Measurements from ENCODE around the gene ZBTB20.

ZBTB20 gene

GRCh38 chr3:115022199-115022598 lies 124.9 kb downstream of the ZBTB20 start:
- no peak overlapping the region for H2BK5ac ChIP-seq (ENCODE audit: low read length)
- no peaks in the 10 kb centered on the region for H3K79me1 ChIP-seq (ENCODE audit: low read length)
- H4K8ac ChIP-seq (ENCODE audit: low read depth, low read length), result no peak overlapping the region
- no peak overlapping the region for H3K4ac ChIP-seq (ENCODE audit: low read depth, low read length)
- no CpG with 5 or more reads among the region's 2 CpGs for WGBS (ENCODE audit: extremely low coverage, insufficient coverage, low lambda C conversion rate)
- no peak overlapping the region for H3K23ac ChIP-seq (ENCODE audit: low read length)
- no peaks in the 10 kb centered on the region for H3K27me3 ChIP-seq (ENCODE audit: insufficient read depth, low read length, poor library complexity)
- H3K36me3 ChIP-seq (ENCODE audit: control insufficient read depth, insufficient read depth, low read length), result no peaks in the 10 kb centered on the region
- no peak overlapping the region for H2AK5ac ChIP-seq (ENCODE audit: low read length)
- H2BK15ac ChIP-seq (replicated peaks; ENCODE audit: low read depth), result no peak overlapping the region
- H3K27ac ChIP-seq (ENCODE audit: low read depth, low read length), result no peak overlapping the region
- H3K56ac ChIP-seq (ENCODE audit: low read length), result no peak overlapping the region
- no peak overlapping the region for H3K4me2 ChIP-seq (ENCODE audit: low read length)
- H3K9ac ChIP-seq (ENCODE audit: low read length), result no peak overlapping the region
- no peak overlapping the region for H4K5ac ChIP-seq (ENCODE audit: low read length)
- no peak overlapping the region for H3K18ac ChIP-seq (ENCODE audit: low read length)
- H3K4me3 ChIP-seq (ENCODE audit: low read length), result no peak overlapping the region
- H3K79me2 ChIP-seq (ENCODE audit: control insufficient read depth, insufficient read depth, low read length), result no peaks in the 10 kb centered on the region
- no peak overlapping the region for H2BK120ac ChIP-seq (ENCODE audit: low read depth, low read length)
- DNase-seq, result no peak
- H3K4me1 ChIP-seq (ENCODE audit: control insufficient read depth, low read depth, low read length), result no peaks in the 10 kb centered on the region

- Histone ChIP-seq H2BK5ac (ENCODE audit: low read length) (no peak overlapping the region), H3K4me3 (ENCODE audit: low read length) (no peak overlapping the region), H2BK15ac (replicated peaks; ENCODE audit: low read depth) (no peak overlapping the region), H2AK5ac (ENCODE audit: low read length) (no peak overlapping the region), H3K56ac (ENCODE audit: low read length) (no peak overlapping the region), H3K23ac (ENCODE audit: low read length) (no peak overlapping the region), H3K4ac (ENCODE audit: low read depth, low read length) (no peak overlapping the region), H3K18ac (ENCODE audit: low read length) (no peak overlapping the region), H3K27ac (ENCODE audit: low read depth, low read length) (no peak overlapping the region), H3K27me3 (ENCODE audit: insufficient read depth, low read length, poor library complexity) (no peaks in the 10 kb centered on the region), H4K8ac (ENCODE audit: low read depth, low read length) (no peak overlapping the region), H4K5ac (ENCODE audit: low read length) (no peak overlapping the region), H3K4me1 (ENCODE audit: control insufficient read depth, low read depth, low read length) (no peaks in the 10 kb centered on the region), H3K79me1 (ENCODE audit: low read length) (no peaks in the 10 kb centered on the region), H3K79me2 (ENCODE audit: control insufficient read depth, insufficient read depth, low read length) (no peaks in the 10 kb centered on the region), H3K36me3 (ENCODE audit: control insufficient read depth, insufficient read depth, low read length) (no peaks in the 10 kb centered on the region), H3K4me2 (ENCODE audit: low read length) (no peak overlapping the region), H3K9ac (ENCODE audit: low read length) (no peak overlapping the region), H2BK120ac (ENCODE audit: low read depth, low read length) (no peak overlapping the region)
- no peak for DNase-seq
- WGBS (ENCODE audit: extremely low coverage, insufficient coverage, low lambda C conversion rate), result no CpG with 5 or more reads among the region's 2 CpGs
Observed at GRCh38 chr3:115021061-115021460, 126.0 kb downstream of the ZBTB20 start.

GRCh38 chr3:115019900-115020299 lies 127.2 kb downstream of the ZBTB20 start:
- Histone ChIP-seq H3K4ac (ENCODE audit: low read depth, low read length) (no peak overlapping the region), H2BK5ac (ENCODE audit: low read length) (no peak overlapping the region), H4K5ac (ENCODE audit: low read length) (no peak overlapping the region), H3K36me3 (ENCODE audit: control insufficient read depth, insufficient read depth, low read length) (no peaks in the 10 kb centered on the region), H2BK120ac (ENCODE audit: low read depth, low read length) (no peak overlapping the region), H3K18ac (ENCODE audit: low read length) (no peak overlapping the region), H2AK5ac (ENCODE audit: low read length) (no peak overlapping the region), H3K4me3 (ENCODE audit: low read length) (no peak overlapping the region), H4K8ac (ENCODE audit: low read depth, low read length) (no peak overlapping the region), H3K27me3 (ENCODE audit: insufficient read depth, low read length, poor library complexity) (no peaks in the 10 kb centered on the region), H3K23ac (ENCODE audit: low read length) (no peak overlapping the region), H3K27ac (ENCODE audit: low read depth, low read length) (no peak overlapping the region), H3K9ac (ENCODE audit: low read length) (no peak overlapping the region), H3K79me1 (ENCODE audit: low read length) (no peaks in the 10 kb centered on the region), H2BK15ac (replicated peaks; ENCODE audit: low read depth) (no peak overlapping the region), H3K79me2 (ENCODE audit: control insufficient read depth, insufficient read depth, low read length) (no peaks in the 10 kb centered on the region), H3K4me2 (ENCODE audit: low read length) (no peak overlapping the region), H3K4me1 (ENCODE audit: control insufficient read depth, low read depth, low read length) (no peaks in the 10 kb centered on the region), H3K56ac (ENCODE audit: low read length) (no peak overlapping the region)
- no peak for DNase-seq
- WGBS (ENCODE audit: extremely low coverage, insufficient coverage, low lambda C conversion rate), result no CpG with 5 or more reads among the region's 1 CpG

GRCh38 chr3:115018694-115019093 lies 128.4 kb downstream of the ZBTB20 start:
- Histone ChIP-seq H3K4me1 (ENCODE audit: control insufficient read depth, low read depth, low read length) (no peaks in the 10 kb centered on the region), H2BK5ac (ENCODE audit: low read length) (no peak overlapping the region), H2BK120ac (ENCODE audit: low read depth, low read length) (no peak overlapping the region), H3K36me3 (ENCODE audit: control insufficient read depth, insufficient read depth, low read length) (no peaks in the 10 kb centered on the region), H3K23ac (ENCODE audit: low read length) (no peak overlapping the region), H2BK15ac (replicated peaks; ENCODE audit: low read depth) (no peak overlapping the region), H3K27me3 (ENCODE audit: insufficient read depth, low read length, poor library complexity) (no peaks in the 10 kb centered on the region), H3K18ac (ENCODE audit: low read length) (no peak overlapping the region), H4K8ac (ENCODE audit: low read depth, low read length) (no peak overlapping the region), H2AK5ac (ENCODE audit: low read length) (no peak overlapping the region), H4K5ac (ENCODE audit: low read length) (no peak overlapping the region), H3K79me1 (ENCODE audit: low read length) (no peaks in the 10 kb centered on the region), H3K4me2 (ENCODE audit: low read length) (no peak overlapping the region), H3K79me2 (ENCODE audit: control insufficient read depth, insufficient read depth, low read length) (no peaks in the 10 kb centered on the region), H3K4ac (ENCODE audit: low read depth, low read length) (no peak overlapping the region), H3K56ac (ENCODE audit: low read length) (no peak overlapping the region), H3K9ac (ENCODE audit: low read length) (no peak overlapping the region), H3K4me3 (ENCODE audit: low read length) (no peak overlapping the region), H3K27ac (ENCODE audit: low read depth, low read length) (no peak overlapping the region)
- no peak for DNase-seq
- no CpG with 5 or more reads among the region's 2 CpGs for WGBS (ENCODE audit: extremely low coverage, insufficient coverage, low lambda C conversion rate)

GRCh38 chr3:115007966-115008365 lies 139.1 kb downstream of the ZBTB20 start:
- WGBS (ENCODE audit: extremely low coverage, insufficient coverage, low lambda C conversion rate), result no CpG with 5 or more reads among the region's 1 CpG
- Histone ChIP-seq H3K18ac (ENCODE audit: low read length) (no peak overlapping the region), H3K79me2 (ENCODE audit: control insufficient read depth, insufficient read depth, low read length) (no peaks in the 10 kb centered on the region), H3K23ac (ENCODE audit: low read length) (no peak overlapping the region), H3K4me2 (ENCODE audit: low read length) (no peak overlapping the region), H3K27me3 (ENCODE audit: insufficient read depth, low read length, poor library complexity) (no peaks in the 10 kb centered on the region), H2BK120ac (ENCODE audit: low read depth, low read length) (no peak overlapping the region), H3K4me3 (ENCODE audit: low read length) (no peak overlapping the region), H3K36me3 (ENCODE audit: control insufficient read depth, insufficient read depth, low read length) (no peaks in the 10 kb centered on the region), H4K8ac (ENCODE audit: low read depth, low read length) (no peak overlapping the region), H3K56ac (ENCODE audit: low read length) (no peak overlapping the region), H2BK15ac (replicated peaks; ENCODE audit: low read depth) (no peak overlapping the region), H4K5ac (ENCODE audit: low read length) (no peak overlapping the region), H2BK5ac (ENCODE audit: low read length) (no peak overlapping the region), H3K4ac (ENCODE audit: low read depth, low read length) (no peak overlapping the region), H3K4me1 (ENCODE audit: control insufficient read depth, low read depth, low read length) (no peaks in the 10 kb centered on the region), H3K27ac (ENCODE audit: low read depth, low read length) (no peak overlapping the region), H3K79me1 (ENCODE audit: low read length) (no peaks in the 10 kb centered on the region), H3K9ac (ENCODE audit: low read length) (no peak overlapping the region), H2AK5ac (ENCODE audit: low read length) (no peak overlapping the region)
- no peak for DNase-seq
